Stimulated activated CD4-positive, alpha-beta T cell treated with anti-CD3 and anti-CD28 coated beads, TNF-alpha, amount 100 ng/mL, for 24 hours (primary cell): Measurements from ENCODE around the gene IL7R.
"Not testable (repeated sequence)": the region's sequence is repeated elsewhere in the genome, so short reads cannot be mapped to it uniquely, and the experiment has no call there.

ENCODE experiments used
- DNase-seq, 3 experiments: peaks; one replicate each; pipeline ENCODE4 v3.0.0-alpha.2; 2020; ENCODE audit warnings: low read depth in 3 of 3

The IL7R gene

DNA sequence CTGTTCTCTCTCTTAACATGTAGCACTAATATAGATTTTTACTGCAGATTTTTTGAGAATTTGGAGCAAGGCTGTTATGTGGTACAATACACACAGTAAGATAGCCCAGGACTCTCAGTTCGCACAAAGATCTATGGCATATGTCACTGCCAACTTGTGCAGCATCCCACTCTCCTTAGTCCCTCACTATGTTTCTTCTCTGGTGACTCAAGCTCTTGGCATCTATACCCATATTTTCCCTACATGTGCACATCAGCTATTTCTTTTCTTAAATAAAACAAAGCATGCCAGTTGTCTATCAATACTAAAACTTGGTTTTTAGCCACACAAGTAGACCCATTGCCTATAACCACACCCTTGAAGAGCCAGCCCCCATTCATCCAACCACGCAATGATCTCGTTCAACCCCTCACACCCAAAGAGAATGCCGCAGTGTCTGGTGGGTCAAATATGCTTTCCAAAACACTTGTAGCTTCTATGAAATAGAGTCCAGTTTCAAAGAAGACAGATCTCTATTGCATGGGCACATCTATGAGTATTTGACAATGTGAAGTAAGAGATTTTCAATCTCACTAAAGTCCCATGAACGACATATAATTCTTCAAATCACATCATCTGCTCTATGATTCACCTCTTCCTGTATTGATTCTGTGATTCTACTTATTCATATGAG is 18.2 kb upstream of the IL7R start:
- DNase-seq, result no peak

DNA sequence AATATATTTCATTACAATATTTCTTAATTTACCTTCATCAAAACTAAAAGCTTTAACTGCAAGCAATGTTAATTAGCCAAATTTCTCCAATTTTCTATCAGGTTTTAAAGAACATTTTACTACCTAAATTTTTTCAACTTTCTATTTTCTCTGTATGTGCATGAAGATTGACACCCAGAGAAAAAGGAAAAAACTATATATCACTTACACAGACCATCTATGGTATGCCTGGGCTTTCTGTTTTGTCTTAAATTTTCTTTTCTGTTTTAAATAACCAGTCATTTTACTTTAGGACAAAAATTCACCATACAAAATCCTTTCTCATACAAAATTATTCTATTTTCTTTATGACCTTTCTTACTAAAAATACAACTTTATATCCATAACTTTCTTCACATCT is 13.8 kb upstream of the IL7R start:
- DNase-seq, result no peak

DNA sequence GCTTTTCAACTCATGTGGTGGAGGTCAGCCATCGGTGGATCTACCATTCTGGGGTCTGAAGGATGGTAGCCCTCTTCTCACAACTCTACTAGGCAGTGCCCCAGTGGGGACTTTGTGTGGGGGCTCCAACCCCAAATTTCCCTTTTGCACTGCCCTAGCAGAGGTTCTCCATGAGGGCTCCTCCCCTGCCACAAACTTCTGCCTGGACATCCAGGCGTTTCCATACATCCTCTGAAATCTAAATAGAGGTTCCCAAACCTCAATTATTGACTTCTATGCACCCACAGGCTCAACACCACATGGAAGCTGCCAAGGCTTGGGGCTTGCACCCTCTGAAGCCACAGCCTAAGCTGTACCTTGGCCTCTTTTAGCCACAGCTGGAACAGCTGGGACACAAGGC is 11.2 kb upstream of the IL7R start:
- not testable (repeated sequence) for DNase-seq

DNA sequence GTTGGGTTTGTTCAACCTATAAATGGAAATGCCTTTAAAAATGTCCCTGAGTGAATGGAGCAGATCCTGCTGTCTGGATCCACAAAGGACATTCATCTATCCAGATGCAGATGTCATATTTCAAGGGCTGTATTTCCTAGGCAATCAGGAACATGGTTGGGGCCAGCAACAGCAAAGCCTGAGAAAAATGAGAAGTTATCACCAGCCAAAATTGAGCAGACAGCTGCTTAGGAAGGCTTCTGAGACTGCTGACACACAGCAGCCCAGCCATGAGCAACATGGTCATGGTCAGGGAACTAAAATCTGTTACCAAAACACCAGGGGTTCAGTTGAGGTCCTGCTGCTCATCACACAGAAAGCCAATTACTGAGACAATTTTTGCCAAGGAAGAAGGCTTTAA is 9.2 kb upstream of the IL7R start:
- no peak for DNase-seq

DNA sequence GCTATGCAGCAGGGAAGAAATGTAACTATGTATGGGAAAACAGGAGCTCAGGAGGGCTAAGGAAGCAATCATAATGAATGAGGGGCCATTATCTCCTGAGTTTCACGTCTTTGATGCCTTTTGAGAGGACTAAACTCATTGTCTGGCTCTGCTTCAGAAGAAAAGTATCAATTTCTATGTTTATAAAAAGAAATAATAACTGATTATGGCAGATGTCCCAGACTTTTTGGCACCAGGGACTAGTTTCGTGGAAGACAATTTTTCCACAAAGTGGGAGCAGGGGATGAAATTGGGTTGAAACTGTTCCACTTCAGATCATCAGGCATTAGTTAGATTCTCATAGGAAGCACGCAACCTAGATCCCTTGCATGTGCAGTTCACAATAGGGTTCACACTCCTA is 8.7 kb upstream of the IL7R start:
- DNase-seq, result no peak

DNA sequence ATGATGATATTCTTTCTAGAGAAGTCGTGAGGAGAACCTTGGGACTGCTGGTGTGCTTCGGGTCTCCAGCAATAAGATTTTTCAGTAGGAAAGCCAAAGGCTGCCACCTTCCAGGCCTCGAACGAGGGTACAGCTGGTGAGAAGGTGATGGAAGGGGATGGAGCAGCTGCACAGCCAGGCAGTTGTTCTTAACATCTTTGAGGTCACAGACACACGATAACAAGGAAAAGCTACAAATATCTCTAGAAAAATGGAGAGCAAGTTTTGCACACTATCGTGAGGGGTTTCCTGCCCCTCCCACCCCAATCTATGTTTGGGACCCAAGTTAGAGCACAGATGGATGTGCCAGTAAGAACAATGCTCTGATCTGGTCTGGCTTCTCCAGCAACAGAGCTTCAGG is 6.8 kb upstream of the IL7R start:
- no peak for DNase-seq

DNA sequence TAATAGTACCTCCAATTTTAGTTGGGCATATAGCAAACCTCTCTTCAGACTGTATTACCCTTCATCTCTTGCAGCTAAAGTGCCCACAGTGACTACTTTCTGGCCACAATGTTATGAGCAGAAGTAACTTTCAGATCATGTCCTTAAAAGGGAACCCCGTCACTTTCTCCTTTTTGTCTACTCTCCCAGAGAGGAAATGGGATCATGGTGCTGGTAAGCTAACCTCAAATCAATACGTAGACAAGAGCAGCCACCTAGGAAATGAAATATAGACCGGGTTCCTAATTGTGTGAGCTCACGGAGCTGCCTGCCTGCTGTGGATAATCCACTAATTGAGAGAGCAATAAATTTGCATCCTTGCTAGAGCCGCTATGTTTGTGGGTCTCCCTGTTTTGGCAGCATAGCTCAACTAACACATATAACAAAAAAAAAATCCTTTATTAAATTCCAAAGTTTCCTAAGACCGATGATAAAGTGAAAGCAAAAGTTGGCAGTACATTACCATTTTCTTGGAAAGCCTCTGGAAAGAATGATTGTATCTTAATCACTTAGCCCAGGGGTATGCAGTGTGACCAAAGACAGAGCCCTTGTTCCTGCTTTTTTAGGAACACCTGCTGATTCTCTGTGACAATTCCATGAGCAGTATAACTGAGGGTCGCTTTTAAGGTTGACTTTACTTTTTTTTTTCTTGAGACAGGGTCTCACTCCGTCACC is 5.6 kb upstream of the IL7R start:
- no peak for DNase-seq

DNA sequence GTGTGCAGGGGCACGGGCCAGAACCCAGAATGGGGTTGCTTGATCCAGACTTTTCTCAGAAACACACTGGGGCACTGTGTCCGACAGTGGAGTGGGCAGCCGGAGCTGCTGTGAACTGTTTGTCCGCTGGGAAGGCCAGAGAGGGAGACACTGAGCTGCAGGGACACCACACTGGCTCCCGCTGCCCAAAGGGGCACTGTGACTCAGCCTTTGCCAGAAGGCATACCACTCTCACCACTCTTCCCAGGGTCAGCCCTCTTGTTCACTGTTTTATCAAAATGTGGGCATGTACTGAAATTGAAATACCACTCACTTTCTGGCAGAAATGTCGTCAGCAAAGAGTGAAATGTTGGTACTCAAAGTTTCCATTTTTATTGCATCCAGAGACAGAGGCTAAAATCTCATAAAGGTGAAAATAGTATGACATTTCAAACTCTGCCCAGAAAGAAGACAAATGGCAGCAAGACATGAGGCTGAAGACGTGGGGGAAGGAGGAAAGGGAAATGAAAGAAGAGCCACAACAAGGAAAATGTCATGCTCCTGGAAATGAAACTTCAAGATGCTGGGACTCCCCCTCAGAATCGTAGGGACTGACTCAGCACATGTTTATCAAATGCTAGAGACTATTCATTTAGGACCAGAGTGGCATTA is 4.5 kb upstream of the IL7R start:
- DNase-seq, result peak in 1 of 3 experiments; percentile 38

DNA sequence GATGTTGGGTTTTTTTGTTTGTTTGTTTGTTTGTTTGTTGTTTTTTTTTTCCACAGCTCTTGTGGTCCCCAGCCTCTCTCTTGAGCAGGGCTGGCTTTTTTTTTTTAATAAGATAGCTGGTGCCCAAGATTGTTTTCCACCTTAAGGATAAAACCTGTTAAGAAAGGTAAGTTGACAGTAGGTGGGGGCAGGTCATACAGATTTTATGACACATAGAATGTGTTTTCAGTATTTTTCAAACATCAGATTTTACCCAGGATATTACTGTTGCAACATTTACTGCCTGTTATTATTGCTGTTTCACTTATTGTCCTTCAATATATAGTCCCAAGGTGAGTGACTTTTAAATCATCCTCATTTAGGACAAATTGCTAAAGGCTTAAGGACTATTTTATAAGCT is 3.9 kb upstream of the IL7R start:
- DNase-seq, result no peak

DNA sequence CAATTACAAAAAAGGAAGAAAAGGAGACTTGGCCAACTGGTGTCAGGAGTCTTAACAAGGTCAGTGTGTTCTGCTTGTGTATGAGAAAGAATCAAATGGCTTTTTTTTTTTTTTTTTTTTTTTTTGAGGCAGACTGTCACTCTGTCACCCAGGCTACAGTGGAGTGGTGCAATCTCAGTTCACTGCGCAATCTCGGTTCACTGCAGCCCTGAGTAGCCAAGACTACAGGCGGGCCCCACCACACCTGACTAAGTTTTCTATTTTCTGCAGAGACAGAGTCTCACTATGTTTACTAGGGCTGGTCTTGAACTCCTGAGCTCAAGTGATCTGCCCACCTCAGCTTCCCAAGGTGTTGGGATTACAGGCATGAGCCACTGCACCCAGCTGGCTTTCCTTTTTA is 3.1 kb upstream of the IL7R start:
- peak in 1 of 3 experiments; percentile 54 for DNase-seq

DNA sequence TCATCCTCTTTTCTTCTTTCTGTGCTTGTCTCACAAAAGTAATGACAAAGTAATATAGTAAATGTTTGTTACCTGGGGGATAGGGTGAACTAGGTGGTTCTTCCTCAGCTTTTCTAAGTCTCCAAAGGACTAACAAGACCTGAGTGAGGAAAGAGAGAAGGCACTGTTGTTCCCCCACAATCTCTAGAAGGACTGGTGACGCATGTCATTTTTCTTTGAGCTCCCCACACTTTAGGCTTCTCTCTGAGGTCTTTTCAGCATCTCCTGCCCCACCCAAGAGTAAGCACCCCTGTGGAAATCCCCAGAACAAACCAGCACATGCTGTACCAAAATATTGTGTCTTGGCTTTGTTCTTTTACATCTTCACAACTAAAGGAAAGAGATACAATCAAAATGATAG is 2.4 kb upstream of the IL7R start:
- peak; percentile 50 to 65 (median 53) for DNase-seq

DNA sequence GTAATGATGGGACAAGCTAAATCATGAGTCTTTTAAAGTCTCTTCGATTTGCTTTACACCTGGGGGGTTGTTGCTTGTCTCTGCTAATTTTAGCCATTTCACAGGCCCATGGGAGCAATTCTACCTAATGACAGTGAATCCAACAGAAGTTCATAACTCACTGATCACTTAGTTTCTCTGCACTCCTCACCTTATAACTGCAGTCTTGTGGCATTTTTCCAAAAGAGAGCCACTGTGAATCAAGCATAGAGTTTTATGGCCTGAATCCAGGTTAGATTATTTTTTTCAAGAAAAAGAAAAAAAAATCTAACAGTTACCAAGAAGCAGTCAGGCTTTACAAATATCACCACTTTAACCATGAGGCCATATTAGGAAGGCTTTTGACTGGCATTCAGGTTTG is 1.5 kb upstream of the IL7R start:
- DNase-seq, result no peak

DNA sequence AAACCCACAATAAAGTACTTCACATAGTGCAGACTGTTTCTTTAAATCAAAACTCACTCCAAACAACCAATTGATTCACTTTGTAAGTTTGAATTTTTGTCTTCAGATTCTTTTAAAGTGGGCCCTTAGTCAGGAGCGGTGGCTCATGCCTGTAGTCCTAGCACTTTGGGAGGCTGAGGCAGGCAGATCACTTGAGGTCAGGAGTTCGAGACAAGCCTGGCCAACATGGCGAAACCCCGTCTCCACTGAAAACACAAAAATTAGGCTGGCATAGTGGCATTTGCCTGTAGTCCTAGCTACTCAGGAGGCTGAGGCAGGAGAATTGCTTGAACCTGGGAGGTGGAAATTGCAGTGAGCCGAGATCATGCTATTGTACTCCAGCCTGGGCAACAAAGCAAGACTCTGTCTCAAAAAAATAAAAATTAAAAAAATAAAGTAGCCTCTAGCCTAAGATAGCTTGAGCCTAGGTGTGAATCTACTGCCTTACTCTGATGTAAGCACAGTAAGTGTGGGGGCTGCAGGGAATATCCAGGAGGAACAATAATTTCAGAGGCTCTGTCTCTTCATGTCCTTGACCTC is 416 bp upstream of the IL7R start:
- not testable (repeated sequence) for DNase-seq

DNA sequence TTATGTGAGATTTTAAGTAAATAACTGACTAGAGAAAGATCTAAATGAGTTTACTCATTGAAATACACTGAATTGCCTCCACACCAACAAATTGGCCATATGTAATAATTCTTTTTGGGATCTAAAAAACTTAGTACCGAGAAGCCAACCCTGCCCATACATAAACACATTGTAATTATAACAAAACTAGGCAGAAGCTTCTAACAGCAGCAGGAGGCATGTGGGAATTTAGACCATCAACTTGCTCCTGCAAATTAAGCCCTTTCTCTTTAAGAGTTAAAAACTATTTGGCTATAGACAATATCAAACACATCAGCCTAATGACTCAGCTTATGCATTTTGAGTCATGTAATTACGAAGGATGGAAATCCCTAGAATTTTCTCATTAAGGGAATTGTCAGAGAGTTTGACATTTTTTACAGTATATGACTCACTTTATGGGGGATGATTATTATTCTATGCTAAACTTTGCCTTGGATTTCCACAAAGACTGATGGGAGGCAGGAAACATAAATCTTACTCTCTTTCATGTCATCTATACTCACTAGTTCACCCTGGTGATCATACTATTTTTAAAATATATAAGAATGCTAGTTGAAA is 1.0 kb downstream of the IL7R start:
- DNase-seq, result no peak

DNA sequence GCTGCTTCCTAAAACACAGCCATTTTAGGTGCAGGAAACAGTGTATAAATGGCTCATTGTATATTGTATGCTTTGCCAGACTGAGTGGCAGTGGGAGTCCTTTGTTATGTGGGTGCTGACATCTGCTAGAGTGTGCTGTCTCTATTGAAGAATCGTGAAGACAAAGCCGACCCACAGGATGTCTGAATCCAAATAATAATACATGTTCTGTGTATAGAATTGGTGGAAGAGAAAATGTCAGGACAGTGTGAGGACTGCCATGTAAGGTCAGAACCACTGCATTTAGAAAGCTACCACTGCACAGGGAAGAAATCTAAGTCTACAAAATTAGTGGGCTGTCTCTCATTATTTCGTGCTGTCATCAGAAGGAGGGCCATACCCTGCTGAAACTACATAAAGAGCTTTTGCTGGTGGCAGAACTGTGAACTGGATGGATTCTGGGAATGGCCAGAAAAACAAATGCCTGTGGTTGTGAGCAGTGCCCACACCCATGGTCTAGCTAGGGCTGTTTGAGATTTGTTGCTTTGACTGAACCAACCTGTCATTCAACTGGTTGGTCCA is 2.5 kb downstream of the IL7R start:
- DNase-seq, result no peak

DNA sequence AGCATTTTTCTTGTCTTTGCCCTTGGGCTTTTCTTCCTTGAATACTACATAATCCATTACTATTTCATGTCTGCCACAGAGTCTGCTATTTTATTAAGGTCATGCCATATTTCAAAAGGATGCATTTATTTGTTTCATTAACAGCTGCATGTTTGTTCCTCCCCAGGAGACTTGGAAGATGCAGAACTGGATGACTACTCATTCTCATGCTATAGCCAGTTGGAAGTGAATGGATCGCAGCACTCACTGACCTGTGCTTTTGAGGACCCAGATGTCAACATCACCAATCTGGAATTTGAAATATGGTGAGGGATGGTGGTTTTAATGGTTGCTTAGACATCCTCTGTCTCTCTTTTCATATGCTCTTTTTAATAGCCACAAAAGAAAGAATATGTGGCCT is 4.0 kb downstream of the IL7R start:
- no peak for DNase-seq

DNA sequence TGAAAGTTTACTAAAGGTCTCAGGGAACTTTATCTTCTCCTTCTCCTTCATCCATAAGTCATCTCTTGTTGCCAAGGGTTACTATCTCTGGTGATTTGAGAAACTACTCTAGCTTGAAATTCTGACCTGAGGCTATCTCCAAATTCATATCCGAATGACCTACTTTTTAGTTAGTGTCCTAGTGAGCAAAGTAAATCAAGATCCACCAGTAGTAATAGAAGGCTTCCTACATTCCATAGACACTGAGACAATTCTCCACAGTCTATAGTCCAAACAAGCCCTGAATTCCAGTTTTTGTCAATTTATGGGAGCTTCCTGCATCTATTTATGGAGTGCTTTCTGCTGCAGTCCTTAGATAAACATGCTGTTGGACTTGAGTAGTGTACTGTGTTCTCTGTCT is 5.0 kb downstream of the IL7R start:
- DNase-seq, result no peak

DNA sequence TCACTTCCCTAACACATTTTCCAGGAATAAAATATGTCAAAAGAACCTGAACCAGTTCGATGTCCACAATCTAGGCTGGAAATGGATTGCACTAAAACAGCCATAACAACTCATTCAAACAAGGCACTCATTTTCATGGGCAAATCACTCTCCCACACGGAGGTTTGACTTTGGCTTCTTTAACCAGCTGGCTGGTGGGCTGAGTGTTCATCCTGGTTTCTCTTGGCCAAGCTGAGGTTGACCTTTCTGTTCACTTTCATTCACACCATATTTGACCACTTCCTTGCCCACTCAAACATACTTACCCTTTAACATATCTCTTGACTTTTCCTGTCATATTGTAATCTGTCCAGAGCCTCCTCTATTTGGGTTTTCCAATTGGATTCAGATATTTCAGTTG is 5.4 kb downstream of the IL7R start:
- DNase-seq, result no peak

DNA sequence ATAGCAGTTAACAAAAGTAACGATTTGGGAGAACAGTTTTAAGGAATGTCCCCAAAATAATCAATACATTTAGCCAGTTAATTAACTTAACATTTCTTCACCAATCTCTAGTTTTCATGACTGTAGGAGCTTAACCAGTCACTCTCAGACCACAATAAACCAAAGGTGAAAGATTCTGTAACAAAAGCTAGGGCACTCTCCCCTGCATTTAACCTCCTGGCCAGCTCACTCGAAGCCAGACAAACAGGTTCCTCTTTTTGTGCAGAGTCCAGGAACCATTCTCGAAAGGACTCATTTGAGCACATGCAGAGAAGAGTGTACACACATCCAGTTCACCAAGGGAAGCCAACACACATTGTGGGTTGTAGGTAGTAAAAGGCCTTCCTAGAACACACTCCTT is 6.5 kb downstream of the IL7R start:
- DNase-seq, result no peak

DNA sequence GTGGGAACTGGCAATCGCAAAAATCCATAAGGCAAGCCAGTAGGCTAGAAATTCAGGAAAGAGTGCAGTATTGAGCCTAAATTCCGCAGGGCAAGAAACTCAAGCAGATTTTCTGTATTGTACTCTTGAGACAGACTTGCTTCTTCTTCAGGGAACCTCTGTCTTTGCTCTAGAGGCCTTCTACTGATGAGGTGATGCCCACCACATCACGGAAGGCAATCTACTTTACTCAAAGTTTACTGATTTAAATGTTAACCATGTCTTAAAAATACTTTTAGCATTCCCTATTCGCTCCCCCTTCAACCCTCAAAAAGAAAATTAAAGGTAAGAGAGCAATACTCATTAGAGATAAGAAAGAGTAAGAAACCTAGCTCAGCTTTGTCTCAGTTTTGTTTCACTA is 11.3 kb downstream of the IL7R start:
- DNase-seq, result no peak

DNA sequence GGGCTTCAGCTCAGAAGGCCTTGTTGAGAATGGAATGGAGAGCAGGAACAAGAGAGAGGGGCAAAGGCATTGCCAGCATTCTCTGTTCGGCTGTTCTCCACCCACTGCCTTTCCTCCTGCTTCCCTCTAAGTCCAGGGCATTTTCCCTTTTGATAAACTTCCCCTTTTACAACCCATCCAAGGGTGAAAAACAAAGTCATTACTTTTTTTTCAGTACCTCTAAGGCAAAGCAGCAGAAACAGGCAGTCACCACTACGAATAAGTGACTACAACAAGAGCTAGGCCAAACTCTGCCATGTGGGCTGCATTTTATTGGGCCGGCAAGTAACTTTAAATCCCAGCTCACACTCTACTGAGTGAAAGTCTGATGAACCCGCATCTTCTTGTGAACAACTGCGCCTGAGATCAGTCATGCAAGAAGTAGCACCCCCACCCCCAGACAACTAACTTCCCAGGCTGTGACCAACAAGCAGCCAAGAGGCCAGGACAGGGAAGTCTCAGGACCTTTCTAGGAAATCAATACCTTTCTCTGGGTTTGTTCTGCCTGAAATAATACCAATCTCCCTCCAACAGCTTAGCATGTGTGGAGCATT is 13.1 kb downstream of the IL7R start:
- DNase-seq, result no peak

DNA sequence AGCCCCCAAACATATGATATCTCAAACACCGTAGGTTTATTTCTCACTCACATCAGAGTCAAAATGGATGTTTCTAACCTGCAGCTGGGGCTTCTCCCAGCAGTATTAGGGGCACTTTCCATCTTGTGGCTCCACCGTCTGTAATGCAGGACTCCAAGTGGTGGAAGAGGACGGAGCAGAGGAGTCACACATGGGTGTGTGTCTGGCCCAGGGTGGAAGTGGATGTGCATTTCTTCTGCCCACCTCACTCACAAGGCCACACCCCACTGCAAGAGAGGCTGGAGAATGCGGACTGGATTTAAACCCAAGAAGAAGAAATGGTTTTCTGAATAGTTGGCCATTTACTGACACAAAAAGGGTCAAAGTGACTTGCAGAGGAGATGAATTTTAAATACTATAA is 13.9 kb downstream of the IL7R start:
- DNase-seq, result no peak
